ENCODE data around the gene PDCL2. TPM values are rescaled to one million over a fixed set of nuclear protein-coding genes. Genes with fewer than 3 reads are reported as not detected.

The PDCL2 gene
- total and polyA plus RNA-seq, 2 donors (not counting 1 experiment from before 2014, with no cell fraction given), result not detected

DNA sequence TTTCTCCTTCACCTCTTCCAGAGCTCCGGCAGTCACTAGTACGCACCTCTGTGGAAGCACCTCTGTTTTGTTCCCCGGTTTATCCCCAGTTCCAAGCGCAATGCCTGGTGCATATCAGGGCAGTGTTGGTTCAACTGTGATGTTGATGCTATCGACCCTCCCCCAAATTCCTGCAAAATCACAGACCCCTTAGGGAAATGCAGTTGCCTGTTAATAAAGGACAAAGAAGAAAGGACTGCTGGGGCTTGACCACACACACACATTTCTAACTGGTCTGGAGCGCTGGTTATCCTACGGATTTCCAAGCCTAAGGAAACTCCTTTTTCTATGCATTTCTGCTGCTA lies 44.6 kb upstream of the PDCL2 start:
- ChIA-PET CTCF (no interaction called here), POLR2A (no interaction called here)
- no peak overlapping the region for H3K27ac Mint-ChIP-seq
- H3K9ac ChIP-seq (ENCODE audit: low read length), result no peak overlapping the region
- no peaks in the 10 kb centered on the region for H3K36me3 ChIP-seq (replicated peaks in 1 of 2; ENCODE audit: control extremely low read depth in 1 of 2, control insufficient read depth in 1 of 2, extremely low read depth in 1 of 2, insufficient read depth in 2 of 2, low read length in 1 of 2)
- H4K20me1 ChIP-seq (ENCODE audit: control insufficient read depth, insufficient read depth, low read length, poor library complexity, severe bottlenecking), result no peaks in the 10 kb centered on the region
- peak overlapping the region; percentile 56 for H2AFZ ChIP-seq (ENCODE audit: insufficient read depth, low read depth, low read length, poor library complexity, severe bottlenecking)
- DNase-seq (no peak), ATAC-seq (ENCODE audit: low read depth) (no peak)
- no peak overlapping the region for H3K4me3 ChIP-seq (ENCODE audit: control extremely low read depth in 1 of 5, extremely low read depth in 1 of 5, insufficient read depth in 1 of 5, low read depth in 2 of 5, low read length in 4 of 5)
- intact Hi-C loops (cut with micrococcal nuclease), result no loop called here
- H3K4me3 Mint-ChIP-seq, result peak overlapping the region; percentile 78
- H3K9me3 Mint-ChIP-seq (ENCODE audit: insufficient read depth), result no peaks in the 10 kb centered on the region
- 8% methylated on average over 4 of the region's 7 CpGs for WGBS (ENCODE audit: insufficient coverage)
- H3K27me3 ChIP-seq (replicated peaks in 1 of 4; ENCODE audit: control extremely low read depth in 1 of 4, control insufficient read depth in 3 of 4, insufficient read depth in 4 of 4, low read length in 3 of 4), result peaks cover 0 to 36% (median 22%) of the 10 kb centered on the region in 4 experiments
- peaks cover 0 to 3% (median 0%) of the 10 kb centered on the region in 3 donors for H3K9me3 ChIP-seq (ENCODE audit: control extremely low read depth in 1 of 3, control insufficient read depth in 2 of 3, insufficient read depth in 1 of 3, low read length in 2 of 3)
- H3K4me1 ChIP-seq (ENCODE audit: control insufficient read depth in 2 of 2, insufficient read depth in 2 of 2, low read length in 2 of 2), result peaks cover 14 to 16% of the 10 kb centered on the region in 2 donors
- TF ChIP-seq, protein P1, sequence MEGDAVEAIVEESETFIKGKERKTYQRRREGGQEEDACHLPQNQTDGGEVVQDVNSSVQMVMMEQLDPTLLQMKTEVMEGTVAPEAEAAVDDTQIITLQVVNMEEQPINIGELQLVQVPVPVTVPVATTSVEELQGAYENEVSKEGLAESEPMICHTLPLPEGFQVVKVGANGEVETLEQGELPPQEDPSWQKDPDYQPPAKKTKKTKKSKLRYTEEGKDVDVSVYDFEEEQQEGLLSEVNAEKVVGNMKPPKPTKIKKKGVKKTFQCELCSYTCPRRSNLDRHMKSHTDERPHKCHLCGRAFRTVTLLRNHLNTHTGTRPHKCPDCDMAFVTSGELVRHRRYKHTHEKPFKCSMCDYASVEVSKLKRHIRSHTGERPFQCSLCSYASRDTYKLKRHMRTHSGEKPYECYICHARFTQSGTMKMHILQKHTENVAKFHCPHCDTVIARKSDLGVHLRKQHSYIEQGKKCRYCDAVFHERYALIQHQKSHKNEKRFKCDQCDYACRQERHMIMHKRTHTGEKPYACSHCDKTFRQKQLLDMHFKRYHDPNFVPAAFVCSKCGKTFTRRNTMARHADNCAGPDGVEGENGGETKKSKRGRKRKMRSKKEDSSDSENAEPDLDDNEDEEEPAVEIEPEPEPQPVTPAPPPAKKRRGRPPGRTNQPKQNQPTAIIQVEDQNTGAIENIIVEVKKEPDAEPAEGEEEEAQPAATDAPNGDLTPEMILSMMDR (IDR thresholded peaks at IDR 0.05), result no peak
- no peak for TF ChIP-seq EZH2 (IDR thresholded peaks at IDR 0.05; ENCODE audit: borderline replicate concordance, insufficient read depth, low read depth, low read length, poor library complexity, severe bottlenecking)
- H3K4me1 Mint-ChIP-seq, result peaks cover 15% of the 10 kb centered on the region
- H3K4me2 ChIP-seq (replicated peaks; ENCODE audit: low read depth, low read length, poor library complexity, severe bottlenecking), result peak overlapping the region; percentile 62
- no peaks in the 10 kb centered on the region for H3K79me2 ChIP-seq (ENCODE audit: control insufficient read depth, insufficient read depth, low read length)
- H3K27me3 Mint-ChIP-seq, result peaks cover 54% of the 10 kb centered on the region
- no peak overlapping the region for H3K27ac ChIP-seq (ENCODE audit: low read length in 2 of 2)

DNA sequence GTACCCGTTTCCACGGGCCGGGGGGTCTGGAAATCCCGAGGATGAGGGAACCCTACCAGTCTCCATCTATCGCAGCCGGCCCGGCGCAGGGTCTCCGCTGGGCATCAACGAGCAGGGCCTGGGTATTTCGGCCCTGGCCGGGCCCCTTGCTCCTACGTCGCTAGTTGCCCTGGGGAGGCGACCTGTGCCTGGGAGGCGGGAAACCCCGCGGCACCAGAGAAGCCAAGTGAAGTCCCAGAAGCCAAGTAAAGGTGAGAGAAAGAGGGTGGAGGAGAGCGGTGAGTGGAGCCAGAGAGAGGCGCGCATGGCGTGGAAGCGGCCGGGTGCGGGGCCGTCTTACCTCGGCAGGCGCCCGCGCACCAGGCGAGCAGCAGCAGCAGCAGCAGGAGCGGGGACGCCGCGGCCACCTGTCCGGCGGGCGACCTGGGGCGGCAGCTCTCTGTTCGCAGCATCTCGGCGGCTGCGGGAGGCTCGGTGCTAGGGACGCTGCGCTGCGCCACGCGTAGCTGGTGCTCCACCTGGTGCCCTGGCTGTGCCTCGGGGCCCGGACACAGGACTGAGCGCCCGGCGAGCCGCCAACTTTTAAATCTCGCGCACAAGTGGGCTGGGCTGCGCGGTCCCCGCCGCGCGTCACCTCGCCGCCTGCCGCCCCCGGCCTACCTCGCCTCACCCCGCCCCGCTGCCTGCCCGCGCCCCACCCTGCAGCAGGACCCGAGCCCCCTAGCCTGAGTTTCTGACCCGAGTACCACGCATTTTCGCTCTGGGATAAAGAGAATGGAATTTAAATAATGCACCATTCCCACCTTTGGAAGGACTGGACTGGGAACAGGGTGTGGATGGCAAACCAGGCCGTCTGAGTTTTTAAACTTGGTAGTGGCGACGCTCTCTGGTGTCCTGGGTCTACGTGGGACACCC lies 44.0 kb upstream of the PDCL2 start, which contains the start of gene NMU:
TSS of gene NMU (minus strand) at position 558 of the 915 bp plus-strand sequence. CDS start at position 452, 106 bp downstream.
- Histone ChIP-seq H3K9me3 (ENCODE audit: control extremely low read depth in 1 of 3, control insufficient read depth in 2 of 3, insufficient read depth in 1 of 3, low read length in 2 of 3) (peaks cover 0 to 3% (median 0%) of the 10 kb centered on the region in 3 donors), H4K20me1 (ENCODE audit: control insufficient read depth, insufficient read depth, low read length, poor library complexity, severe bottlenecking) (no peaks in the 10 kb centered on the region), H2AFZ (ENCODE audit: insufficient read depth, low read depth, low read length, poor library complexity, severe bottlenecking) (peak within 1 kb of the TSS; percentile 56), H3K4me1 (ENCODE audit: control insufficient read depth in 2 of 2, insufficient read depth in 2 of 2, low read length in 2 of 2) (peaks cover 14 to 16% of the 10 kb centered on the region in 2 donors), H3K79me2 (ENCODE audit: control insufficient read depth, insufficient read depth, low read length) (no peaks in the 10 kb centered on the region), H3K27me3 (replicated peaks in 1 of 4; ENCODE audit: control extremely low read depth in 1 of 4, control insufficient read depth in 3 of 4, insufficient read depth in 4 of 4, low read length in 3 of 4) (peaks cover 0 to 36% (median 22%) of the 10 kb centered on the region in 4 experiments), H3K36me3 (replicated peaks in 1 of 2; ENCODE audit: control extremely low read depth in 1 of 2, control insufficient read depth in 1 of 2, extremely low read depth in 1 of 2, insufficient read depth in 2 of 2, low read length in 1 of 2) (no peaks in the 10 kb centered on the region), H3K27ac (ENCODE audit: low read length in 2 of 2) (no peak within 1 kb of the TSS), H3K4me2 (replicated peaks; ENCODE audit: low read depth, low read length, poor library complexity, severe bottlenecking) (peak within 1 kb of the TSS; percentile 62), H3K4me3 (ENCODE audit: control extremely low read depth in 1 of 5, extremely low read depth in 1 of 5, insufficient read depth in 1 of 5, low read depth in 2 of 5, low read length in 4 of 5) (peak within 1 kb of the TSS in 1 of 5 experiments; percentile 41), H3K9ac (ENCODE audit: low read length) (peak within 1 kb of the TSS; percentile 26)
- POLR2A ChIA-PET, result no interaction called here
- Mint-ChIP-seq H3K4me3 (peak within 1 kb of the TSS; percentile 78), H3K27ac (no peak within 1 kb of the TSS), H3K27me3 (peaks cover 59% of the 10 kb centered on the region), H3K9me3 (ENCODE audit: insufficient read depth) (no peaks in the 10 kb centered on the region), H3K4me1 (peaks cover 15% of the 10 kb centered on the region)
- peak; percentile 53 for ATAC-seq (ENCODE audit: low read depth)
- intact Hi-C loops (cut with micrococcal nuclease), result no loop called here
- no peak for TF ChIP-seq EZH2 (IDR thresholded peaks at IDR 0.05; ENCODE audit: borderline replicate concordance, insufficient read depth, low read depth, low read length, poor library complexity, severe bottlenecking)
- TF ChIP-seq, protein P1 (IDR thresholded peaks at IDR 0.05), result no peak
- WGBS (ENCODE audit: insufficient coverage), result 2% methylated on average over 75 of the region's 80 CpGs
- CTCF ChIA-PET, result no interaction called here
- peak; percentile 50 for DNase-seq
